ENCODE measurements around the gene NR2C1. TPM values are rescaled to one million over a fixed set of nuclear protein-coding genes. Genes with fewer than 3 reads are reported as not detected.

The NR2C1 gene
- total and polyA plus RNA-seq, 9 of the 15 experiments (the other 6 are each of a cell fraction or from before 2014, with no cell fraction given): 8.5 to 42.4 (median 35.6) TPM

- TF ChIP-seq ZFP91 (CRISPR knock-in tag; IDR thresholded peaks at IDR 0.05) (no peak), ZNF639 (CRISPR knock-in tag; conservative IDR thresholded peaks at IDR 0.05 in 1 of 2, IDR thresholded peaks at IDR 0.05 in 1 of 2) (peak in 1 of 2 experiments; percentile 16; a peak in 1 of 4 replicates), RB1 (IDR thresholded peaks at IDR 0.05; ENCODE audit: low read depth) (peak; percentile 81), ZFX (CRISPR knock-in tag; IDR thresholded peaks at IDR 0.05) (no peak), RAD21 (CRISPR knock-in tag; conservative IDR thresholded peaks at IDR 0.05 in 1 of 2, IDR thresholded peaks at IDR 0.05 in 1 of 2) (no peak), CHD2 (IDR thresholded peaks at IDR 0.05; ENCODE audit: low read depth, low read length) (peak; percentile 71), NCOA1 (IDR thresholded peaks at IDR 0.05; ENCODE audit: low read depth) (peak; percentile 90), KDM4B (IDR thresholded peaks at IDR 0.05; ENCODE audit: borderline replicate concordance in 2 of 2, low read depth in 1 of 2) (peak in 1 of 2 experiments; percentile 44; a peak in 1 of 4 replicates), GMEB1 (CRISPR knock-in tag; IDR thresholded peaks at IDR 0.05) (0 out of 2 replicates have a peak, but pooled peaks have one; percentile 44), DIDO1 (tag; IDR thresholded peaks at IDR 0.05; ENCODE audit: low read depth) (peak; percentile 70; the same call in 1 of the 2 replicates), ZNF609 (CRISPR knock-in tag; IDR thresholded peaks at IDR 0.05; ENCODE audit: borderline replicate concordance) (no peak), ATF3 (IDR thresholded peaks at IDR 0.05) (no peak), ATF3 (CRISPR knock-in tag; conservative IDR thresholded peaks at IDR 0.05) (no peak), ZBTB17 (CRISPR knock-in tag; IDR thresholded peaks at IDR 0.05) (peak; percentile 10; the same call in 1 of the 2 replicates), SUPT5H (IDR thresholded peaks at IDR 0.05) (peak; percentile 97), ZBED1 (IDR thresholded peaks at IDR 0.05) (0 out of 2 replicates have a peak, but pooled peaks have one; percentile 60)
These were observed 70.1 kb downstream of the NR2C1 start, which contains the start of gene NDUFA12 (continued) for GRCh38 chr12:95003213-95003920.

Data from K562 (cell line).